Peyer's patch (tissue), 4 donors: ENCODE measurements around the gene SH2D3A. TPM values are rescaled to one million over a fixed set of nuclear protein-coding genes. Genes with fewer than 3 reads are reported as not detected.

Source experiments
- DNase-seq, 3 donors: peaks; one replicate each; pipeline ENCODE4 v3.0.0-alpha.2; 2017 to 2019
- H3K27ac ChIP-seq, 4 donors: fragments of 200-600 bp; sonication (generic); one replicate each; pipeline ENCODE4 v1.5.1; 2016 to 2019
- H3K27me3 ChIP-seq, 2 donors: fragments of 200-600 bp; sonication (generic); one replicate each; pipeline ENCODE4 v1.5.1; 2019
- H3K36me3 ChIP-seq, 3 donors: fragments of 200-600 bp; sonication (generic); one replicate each; pipeline ENCODE4 v1.5.1; 2016 to 2019
- H3K4me1 ChIP-seq, 4 donors: fragments of 200-600 bp; sonication (generic); one replicate each; pipeline ENCODE4 v1.5.1; 2016 to 2019
- H3K4me3 ChIP-seq, 4 donors: fragments of 200-600 bp; sonication (generic); 1 replicate in 3 of 4; 2 replicates in 1 of 4; pipeline ENCODE4 v1.5.1; 2016 to 2019; ENCODE audit warnings: mild to moderate bottlenecking in 1 of 4
- H3K9me3 ChIP-seq, 4 donors: fragments of 200-600 bp; sonication (generic); one replicate each; pipeline ENCODE4 v1.5.1; 2016 to 2019; ENCODE audit warnings: mild to moderate bottlenecking in 1 of 4
- POLR2A ChIP-seq, 2 donors: fragments of 450-650 bp; IDR thresholded peaks; one replicate each; pipeline ENCODE4 v1.5.1; 2017; ENCODE audit warnings: antibody characterized with exemption in 2 of 2, mild to moderate bottlenecking in 2 of 2, moderate library complexity in 2 of 2
- total RNA-seq, 4 donors: library from RNA; depleted of rRNA; stranded (reverse); fragments of >200 nt; gene quantifications; one replicate each; pipeline ENCODE4 v1.1.0, GENCODE V29; 2016
- TF ChIP-seq, protein P1 (sequence below), 6 experiments: fragments of 450-650 bp in 4 of 6; fragments of 200-600 bp in 2 of 6; sonication (generic) in 1 of 6; IDR thresholded peaks; one replicate each; pipeline ENCODE4 v1.5.1; 2017 to 2019; ENCODE audit warnings: antibody characterized with exemption in 6 of 6, mild to moderate bottlenecking in 3 of 6, moderate library complexity in 1 of 6

The SH2D3A gene
- total RNA-seq, 4 donors from 2014 or later = 43.7 to 127 (median 91.9) TPM

DNA sequence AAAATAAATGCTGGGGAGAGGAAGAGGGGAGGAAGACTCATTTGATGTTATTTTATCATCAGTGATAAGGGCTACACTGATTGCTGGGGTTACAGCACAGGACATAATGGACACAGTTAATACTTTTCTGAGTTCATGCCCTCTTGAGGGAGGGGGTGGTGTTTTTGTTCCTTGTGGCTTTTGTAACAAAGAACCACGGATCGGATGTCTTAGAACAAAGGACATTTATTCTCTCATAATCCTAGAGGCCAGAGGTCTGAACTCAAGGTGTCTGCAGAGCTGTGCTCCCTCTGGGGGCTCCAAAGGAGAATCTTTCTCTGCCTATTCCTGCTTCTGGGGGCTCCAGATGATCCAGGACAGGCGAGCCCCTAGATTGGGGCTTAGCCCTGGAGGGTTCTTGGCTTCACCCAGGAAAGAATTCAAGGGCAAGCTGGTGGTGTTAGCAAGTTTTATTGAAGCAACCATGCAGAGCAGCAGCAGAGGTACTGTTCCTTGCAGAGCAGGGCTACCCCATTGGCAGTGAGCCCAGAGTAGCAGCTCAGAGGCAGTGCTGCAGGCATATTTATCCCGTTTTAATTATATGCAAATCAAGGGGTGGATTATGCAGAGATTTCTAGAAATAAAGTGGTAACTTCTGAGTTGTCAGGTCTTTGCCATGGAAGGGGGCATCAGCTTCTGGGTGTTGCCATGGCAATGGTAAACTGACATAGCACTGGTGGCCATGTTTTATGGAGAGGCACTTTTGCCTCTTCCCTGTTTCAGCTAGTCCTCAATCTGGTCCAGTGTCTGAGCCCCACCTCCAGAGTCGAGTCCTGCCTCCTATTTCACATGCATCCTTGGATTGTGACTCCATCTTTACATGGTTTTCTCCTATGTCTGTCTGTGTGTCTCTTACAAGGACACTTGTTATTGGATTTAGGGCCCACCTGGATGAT, 23.2 kb upstream of the SH2D3A start:
- Histone ChIP-seq H3K36me3 (no peaks in the 10 kb centered on the region), H3K9me3 (peaks cover 0 to 7% (median 0%) of the 10 kb centered on the region in 4 donors), H3K27me3 (no peaks in the 10 kb centered on the region), H3K27ac (no peak overlapping the region), H3K4me1 (no peaks in the 10 kb centered on the region), H3K4me3 (no peak overlapping the region)
- TF ChIP-seq, protein P1, sequence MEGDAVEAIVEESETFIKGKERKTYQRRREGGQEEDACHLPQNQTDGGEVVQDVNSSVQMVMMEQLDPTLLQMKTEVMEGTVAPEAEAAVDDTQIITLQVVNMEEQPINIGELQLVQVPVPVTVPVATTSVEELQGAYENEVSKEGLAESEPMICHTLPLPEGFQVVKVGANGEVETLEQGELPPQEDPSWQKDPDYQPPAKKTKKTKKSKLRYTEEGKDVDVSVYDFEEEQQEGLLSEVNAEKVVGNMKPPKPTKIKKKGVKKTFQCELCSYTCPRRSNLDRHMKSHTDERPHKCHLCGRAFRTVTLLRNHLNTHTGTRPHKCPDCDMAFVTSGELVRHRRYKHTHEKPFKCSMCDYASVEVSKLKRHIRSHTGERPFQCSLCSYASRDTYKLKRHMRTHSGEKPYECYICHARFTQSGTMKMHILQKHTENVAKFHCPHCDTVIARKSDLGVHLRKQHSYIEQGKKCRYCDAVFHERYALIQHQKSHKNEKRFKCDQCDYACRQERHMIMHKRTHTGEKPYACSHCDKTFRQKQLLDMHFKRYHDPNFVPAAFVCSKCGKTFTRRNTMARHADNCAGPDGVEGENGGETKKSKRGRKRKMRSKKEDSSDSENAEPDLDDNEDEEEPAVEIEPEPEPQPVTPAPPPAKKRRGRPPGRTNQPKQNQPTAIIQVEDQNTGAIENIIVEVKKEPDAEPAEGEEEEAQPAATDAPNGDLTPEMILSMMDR (IDR thresholded peaks at IDR 0.05) = no peak
- no peak for TF ChIP-seq POLR2A (IDR thresholded peaks at IDR 0.05)
- no peak for DNase-seq

DNA sequence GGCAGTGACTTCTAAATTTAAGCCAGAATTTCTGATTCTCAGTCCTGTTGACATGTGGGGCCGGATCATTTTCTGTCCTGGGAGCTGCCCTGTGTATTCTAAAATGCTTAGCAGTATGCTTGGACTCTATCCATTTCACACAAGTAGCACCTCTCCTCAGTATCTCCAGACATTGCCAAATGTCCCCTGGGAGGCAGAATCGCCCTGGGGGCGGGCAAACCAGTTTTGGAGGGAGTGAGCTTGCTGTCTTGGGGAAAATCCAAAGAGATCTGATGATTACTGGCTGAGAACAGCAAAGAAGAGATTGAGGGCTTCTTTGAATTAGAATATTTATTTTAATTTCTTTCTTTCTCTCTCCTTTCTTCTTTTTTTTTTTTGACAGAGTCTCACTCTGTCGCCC, 21.7 kb upstream of the SH2D3A start:
- no peaks in the 10 kb centered on the region for H3K27me3 ChIP-seq
- H3K4me1 ChIP-seq = no peaks in the 10 kb centered on the region
- no peak for DNase-seq
- H3K36me3 ChIP-seq = no peaks in the 10 kb centered on the region
- H3K4me3 ChIP-seq = no peak overlapping the region
- H3K27ac ChIP-seq = no peak overlapping the region
- TF ChIP-seq, protein P1 (IDR thresholded peaks at IDR 0.05) = no peak
- no peak for TF ChIP-seq POLR2A (IDR thresholded peaks at IDR 0.05)
- H3K9me3 ChIP-seq = no peaks in the 10 kb centered on the region

DNA sequence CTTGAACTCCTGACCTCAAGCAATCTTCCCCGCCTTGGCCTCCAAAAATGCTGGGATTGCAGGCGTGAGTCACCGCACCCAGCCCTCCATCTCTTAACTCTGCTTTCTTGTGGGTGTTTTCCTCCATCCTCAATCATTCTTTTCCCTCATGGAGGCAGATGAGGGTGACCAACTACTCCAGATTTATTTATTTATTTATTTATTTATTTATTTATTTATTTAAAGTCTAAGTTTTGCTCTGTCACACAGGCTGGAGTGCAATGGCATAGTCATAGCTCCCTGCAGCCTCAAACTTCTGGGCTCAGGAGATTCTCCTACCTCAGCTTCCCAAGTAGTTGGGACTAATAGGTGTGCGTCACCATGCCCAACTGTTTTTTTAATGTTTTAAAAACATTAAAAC, 20.2 kb upstream of the SH2D3A start:
- no peaks in the 10 kb centered on the region for H3K9me3 ChIP-seq
- no peak for DNase-seq
- H3K4me3 ChIP-seq = no peak overlapping the region
- TF ChIP-seq, protein P1 (IDR thresholded peaks at IDR 0.05) = no peak
- TF ChIP-seq POLR2A (IDR thresholded peaks at IDR 0.05) = no peak
- no peak overlapping the region for H3K27ac ChIP-seq
- no peaks in the 10 kb centered on the region for H3K4me1 ChIP-seq
- H3K36me3 ChIP-seq = no peaks in the 10 kb centered on the region
- no peaks in the 10 kb centered on the region for H3K27me3 ChIP-seq

GRCh38 chr19:6779206-6779605, 12.0 kb upstream of the SH2D3A start:
- Histone ChIP-seq H3K27ac (no peak overlapping the region), H3K9me3 (no peaks in the 10 kb centered on the region), H3K27me3 (no peaks in the 10 kb centered on the region), H3K4me1 (peaks cover 0 to 11% (median 0%) of the 10 kb centered on the region in 4 donors), H3K4me3 (no peak overlapping the region), H3K36me3 (no peaks in the 10 kb centered on the region)
- no peak for DNase-seq
- TF ChIP-seq, protein P1 (IDR thresholded peaks at IDR 0.05) = no peak
- no peak for TF ChIP-seq POLR2A (IDR thresholded peaks at IDR 0.05)

DNA sequence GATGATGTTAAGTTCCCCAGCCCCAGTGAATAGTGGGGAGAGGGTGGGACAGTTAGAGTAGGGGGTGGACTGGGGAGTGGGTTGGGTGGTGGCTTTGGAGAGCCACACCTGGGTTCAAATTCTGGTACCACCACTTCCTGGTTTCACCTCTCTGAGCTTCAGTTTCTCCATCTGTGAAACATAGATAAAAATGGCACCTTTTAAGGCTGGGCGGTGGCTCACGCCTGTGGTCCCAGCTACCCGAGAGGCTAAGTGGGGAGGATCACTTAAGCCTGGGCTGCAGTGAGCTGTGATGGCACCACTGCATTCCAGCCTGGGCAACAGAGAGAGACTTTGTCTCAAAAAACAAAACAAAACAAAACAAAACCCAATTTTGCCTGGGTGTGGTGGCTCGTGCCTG, 11.2 kb upstream of the SH2D3A start:
- H3K4me1 ChIP-seq = peaks cover 0 to 11% (median 0%) of the 10 kb centered on the region in 4 donors
- no peaks in the 10 kb centered on the region for H3K36me3 ChIP-seq
- no peak overlapping the region for H3K27ac ChIP-seq
- no peaks in the 10 kb centered on the region for H3K27me3 ChIP-seq
- no peak for TF ChIP-seq POLR2A (IDR thresholded peaks at IDR 0.05)
- TF ChIP-seq, protein P1 (IDR thresholded peaks at IDR 0.05) = no peak
- H3K4me3 ChIP-seq = no peak overlapping the region
- no peaks in the 10 kb centered on the region for H3K9me3 ChIP-seq
- DNase-seq = no peak
